ENCODE measurements around the gene PCDH11X.
"Not testable (repeated sequence)": the region's sequence is repeated elsewhere in the genome, so short reads cannot be mapped to it uniquely, and the experiment has no call there.

- TF ChIP-seq, protein P1, sequence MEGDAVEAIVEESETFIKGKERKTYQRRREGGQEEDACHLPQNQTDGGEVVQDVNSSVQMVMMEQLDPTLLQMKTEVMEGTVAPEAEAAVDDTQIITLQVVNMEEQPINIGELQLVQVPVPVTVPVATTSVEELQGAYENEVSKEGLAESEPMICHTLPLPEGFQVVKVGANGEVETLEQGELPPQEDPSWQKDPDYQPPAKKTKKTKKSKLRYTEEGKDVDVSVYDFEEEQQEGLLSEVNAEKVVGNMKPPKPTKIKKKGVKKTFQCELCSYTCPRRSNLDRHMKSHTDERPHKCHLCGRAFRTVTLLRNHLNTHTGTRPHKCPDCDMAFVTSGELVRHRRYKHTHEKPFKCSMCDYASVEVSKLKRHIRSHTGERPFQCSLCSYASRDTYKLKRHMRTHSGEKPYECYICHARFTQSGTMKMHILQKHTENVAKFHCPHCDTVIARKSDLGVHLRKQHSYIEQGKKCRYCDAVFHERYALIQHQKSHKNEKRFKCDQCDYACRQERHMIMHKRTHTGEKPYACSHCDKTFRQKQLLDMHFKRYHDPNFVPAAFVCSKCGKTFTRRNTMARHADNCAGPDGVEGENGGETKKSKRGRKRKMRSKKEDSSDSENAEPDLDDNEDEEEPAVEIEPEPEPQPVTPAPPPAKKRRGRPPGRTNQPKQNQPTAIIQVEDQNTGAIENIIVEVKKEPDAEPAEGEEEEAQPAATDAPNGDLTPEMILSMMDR (conservative IDR thresholded peaks at IDR 0.05 in 1 of 2, IDR thresholded peaks at IDR 0.05 in 1 of 2; ENCODE audit: low read depth in 1 of 2, low read length in 2 of 2), result not testable (repeated sequence)
- TF ChIP-seq EZH2 (IDR thresholded peaks at IDR 0.05; ENCODE audit: low read length, missing control alignments), result not testable (repeated sequence)
Observed at GRCh38 chrX:91753022-91753421, 26.2 kb upstream of the PCDH11X start.
